Testis (tissue), 3 donors: ENCODE measurements around the gene MFSD12. TPM values are rescaled to one million over a fixed set of nuclear protein-coding genes. Genes with fewer than 3 reads are reported as not detected.

Experiments
- DNase-seq: peaks from one replicate; pipeline ENCODE4 v3.0.0-alpha.2; 2019
- H3K27ac ChIP-seq, 2 donors: fragments of 200-600 bp; sonication (generic); one replicate each; pipeline ENCODE4 v1.5.1; 2019
- H3K27me3 ChIP-seq: fragments of 200-600 bp; sonication (generic); one replicate; pipeline ENCODE4 v1.5.1; 2019
- H3K36me3 ChIP-seq: fragments of 200-600 bp; sonication (generic); one replicate; pipeline ENCODE4 v1.5.1; 2017; ENCODE audit warnings: low read depth; ENCODE audit errors: missing control alignments
- H3K4me1 ChIP-seq: fragments of 200-600 bp; sonication (generic); one replicate; pipeline ENCODE4 v1.5.1; 2019
- H3K4me3 ChIP-seq, 2 donors: fragments of 200-600 bp; sonication (generic); one replicate each; pipeline ENCODE4 v1.5.1; 2017 to 2019
- H3K9me3 ChIP-seq: fragments of 200-600 bp; sonication (generic); one replicate; pipeline ENCODE4 v1.5.1; 2017
- POLR2A ChIP-seq: fragments of 450-650 bp; IDR thresholded peaks from one replicate; pipeline ENCODE4 v1.6.1; 2017; ENCODE audit warnings: antibody characterized with exemption, mild to moderate bottlenecking, moderate library complexity
- WGBS, 2 donors: methylation state at CpG; one replicate each; pipeline ENCODE4 v1.1.5; 2018; 5-methylcytosine and 5-hydroxymethylcytosine counted together
- intact Hi-C: fragments of 100-400 bp; cut with DNase I; formaldehyde crosslinking; loops from one replicate; pipeline ENCODE4 v1.15.1; 2023; ENCODE audit warnings: low total_unique reads
- polyA plus RNA-seq: library from polyadenylated mRNA; stranded (reverse); fragments of 350-450 nt; fragmentation: Illumina TruSeq; extraction: RNeasy Lipid Tissue Mini Kit (QIAGEN cat#74804); gene quantifications from one replicate; pipeline ENCODE4 v1.2.3, GENCODE V29; 2014; ENCODE audit warnings: low read depth, low replicate concordance; ENCODE audit not compliant: insufficient read depth
- small RNA-seq, 2 donors: library from RNA; depleted of rRNA; stranded (forward); fragments of <200 nt; gene quantifications; one replicate each; pipeline ENCODE3, GENCODE V24; 2016
- total RNA-seq, 2 donors: library from RNA; depleted of rRNA; stranded (reverse); fragments of >200 nt; gene quantifications; one replicate each; pipeline ENCODE4 v1.2.3, GENCODE V29; 2016
- TF ChIP-seq, protein P1 (sequence below), 3 experiments: fragments of 450-650 bp in 2 of 3; fragments of 200-600 bp in 1 of 3; sonication (generic) in 1 of 3; IDR thresholded peaks; one replicate each; pipeline ENCODE4 v1.5.1; 2016 to 2019; ENCODE audit warnings: antibody characterized with exemption in 3 of 3, mild to moderate bottlenecking in 2 of 3, moderate library complexity in 1 of 3

The MFSD12 gene
- total and polyA plus RNA-seq, 3 donors from 2014 or later: 32.8 to 95.1 (median 83.9) TPM

- intact Hi-C loops: no loop called here
- Histone ChIP-seq H3K4me1 (peaks cover 10% of the 10 kb centered on the region), H3K9me3 (no peaks in the 10 kb centered on the region), H3K4me3 (no peak overlapping the region), H3K27ac (no peak overlapping the region), H3K27me3 (no peaks in the 10 kb centered on the region), H3K36me3 (no peaks in the 10 kb centered on the region)
- TF ChIP-seq, protein P1, sequence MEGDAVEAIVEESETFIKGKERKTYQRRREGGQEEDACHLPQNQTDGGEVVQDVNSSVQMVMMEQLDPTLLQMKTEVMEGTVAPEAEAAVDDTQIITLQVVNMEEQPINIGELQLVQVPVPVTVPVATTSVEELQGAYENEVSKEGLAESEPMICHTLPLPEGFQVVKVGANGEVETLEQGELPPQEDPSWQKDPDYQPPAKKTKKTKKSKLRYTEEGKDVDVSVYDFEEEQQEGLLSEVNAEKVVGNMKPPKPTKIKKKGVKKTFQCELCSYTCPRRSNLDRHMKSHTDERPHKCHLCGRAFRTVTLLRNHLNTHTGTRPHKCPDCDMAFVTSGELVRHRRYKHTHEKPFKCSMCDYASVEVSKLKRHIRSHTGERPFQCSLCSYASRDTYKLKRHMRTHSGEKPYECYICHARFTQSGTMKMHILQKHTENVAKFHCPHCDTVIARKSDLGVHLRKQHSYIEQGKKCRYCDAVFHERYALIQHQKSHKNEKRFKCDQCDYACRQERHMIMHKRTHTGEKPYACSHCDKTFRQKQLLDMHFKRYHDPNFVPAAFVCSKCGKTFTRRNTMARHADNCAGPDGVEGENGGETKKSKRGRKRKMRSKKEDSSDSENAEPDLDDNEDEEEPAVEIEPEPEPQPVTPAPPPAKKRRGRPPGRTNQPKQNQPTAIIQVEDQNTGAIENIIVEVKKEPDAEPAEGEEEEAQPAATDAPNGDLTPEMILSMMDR (IDR thresholded peaks at IDR 0.05): no peak
- TF ChIP-seq POLR2A: no peak
- no peak for DNase-seq
- 93 to 98% methylated on average over 5 of the region's 5 CpGs for WGBS, 2 donors
Observed at GRCh38 chr19:3497757-3498520, 59.4 kb downstream of the MFSD12 start.

GRCh38 chr19:3496392-3497273 is 60.8 kb downstream of the MFSD12 start:
- WGBS, 2 donors: 94 to 95% methylated on average over 11 to 32 of the region's 32 CpGs
- intact Hi-C loops: no loop called here

GRCh38 chr19:3494559-3494958 is 62.8 kb downstream of the MFSD12 start:
- Histone ChIP-seq H3K4me3 (peak overlapping the region in 1 of 2 donors; percentile 10), H3K27me3 (no peaks in the 10 kb centered on the region), H3K36me3 (no peaks in the 10 kb centered on the region), H3K9me3 (no peaks in the 10 kb centered on the region), H3K4me1 (peaks cover 6% of the 10 kb centered on the region), H3K27ac (no peak overlapping the region)
- TF ChIP-seq, protein P1 (IDR thresholded peaks at IDR 0.05): no peak
- no peak for TF ChIP-seq POLR2A
- WGBS, 2 donors: 61 to 75% methylated on average over 18 of the region's 18 CpGs
- DNase-seq: no peak
- intact Hi-C loops: no loop called here

More at GRCh38 chr19:3496392-3497273, 60.8 kb downstream of the MFSD12 start:
- Histone ChIP-seq H3K27me3 (no peaks in the 10 kb centered on the region), H3K4me3 (no peak overlapping the region), H3K27ac (no peak overlapping the region), H3K4me1 (peaks cover 10% of the 10 kb centered on the region), H3K36me3 (no peaks in the 10 kb centered on the region), H3K9me3 (no peaks in the 10 kb centered on the region)
- TF ChIP-seq, protein P1 (IDR thresholded peaks at IDR 0.05): no peak
- TF ChIP-seq POLR2A: no peak
- no peak for DNase-seq

Small RNA genes lying within 50 kb of the gene (small RNA-seq; reads per million reads assigned to genes)
- gene AC005786.1 (0 reads per million in 2 donors), gene RF00212 (0 reads per million in 2 donors)

Other genes with a start within 250 kb of the MFSD12 start
- 100 to 1,000 TPM; 113 to 127 TPM for gene NFIC, start 191.0 kb downstream of the MFSD12 start, total RNA-seq
- gene NFIC, start 191.0 kb downstream of the MFSD12 start, polyA plus RNA-seq: 56.5 TPM
- 1 to 10 TPM; 1.3 to 3.1 TPM for gene SMIM24, start 77.1 kb downstream of the MFSD12 start, total RNA-seq
- gene SMIM24, start 77.1 kb downstream of the MFSD12 start, polyA plus RNA-seq: 10.1 TPM
- gene SMIM44, start 74.1 kb downstream of the MFSD12 start, total RNA-seq: not detected
- gene SMIM44, start 74.1 kb downstream of the MFSD12 start, polyA plus RNA-seq: not detected
- gene DOHH, start 56.9 kb downstream of the MFSD12 start, total RNA-seq: 10 to 100 TPM; 23.5 to 29.1 TPM
- gene DOHH, start 56.9 kb downstream of the MFSD12 start, polyA plus RNA-seq: 10.7 TPM
- 10 to 100 TPM; 91.2 to 95.1 TPM for gene FZR1, start 51.3 kb downstream of the MFSD12 start, total RNA-seq
- 123 TPM for gene FZR1, start 51.3 kb downstream of the MFSD12 start, polyA plus RNA-seq
- 10 to 100 TPM; 35.8 to 55.9 TPM for gene TEKTIP1, start 18.4 kb downstream of the MFSD12 start, total RNA-seq
- 68.2 TPM for gene TEKTIP1, start 18.4 kb downstream of the MFSD12 start, polyA plus RNA-seq
- 100 to 1,000 TPM; 108 to 129 TPM for gene HMG20B, start 15.4 kb upstream of the MFSD12 start, total RNA-seq
- gene HMG20B, start 15.4 kb upstream of the MFSD12 start, polyA plus RNA-seq: 66.2 TPM
- under 1 TPM; 0.50 to 0.87 TPM for gene GIPC3, start 27.9 kb upstream of the MFSD12 start, total RNA-seq
- 1.5 TPM for gene GIPC3, start 27.9 kb upstream of the MFSD12 start, polyA plus RNA-seq
- 1 to 10 TPM; 1.3 to 3.2 TPM for gene TBXA2R, start 49.3 kb upstream of the MFSD12 start, total RNA-seq
- gene TBXA2R, start 49.3 kb upstream of the MFSD12 start, polyA plus RNA-seq: 1.8 TPM
- gene CACTIN, start 69.2 kb upstream of the MFSD12 start, total RNA-seq: 10 to 100 TPM; 52.8 to 57.5 TPM
- gene CACTIN, start 69.2 kb upstream of the MFSD12 start, polyA plus RNA-seq: 26.9 TPM
- gene PIP5K1C, start 142.9 kb upstream of the MFSD12 start, total RNA-seq: 10 to 100 TPM; 80.2 to 87.0 TPM
- gene PIP5K1C, start 142.9 kb upstream of the MFSD12 start, polyA plus RNA-seq: 99.1 TPM
- gene TJP3, start 150.8 kb upstream of the MFSD12 start, total RNA-seq: 10 to 100 TPM; 37.2 to 81.1 TPM
- 125 TPM for gene TJP3, start 150.8 kb upstream of the MFSD12 start, polyA plus RNA-seq
- gene APBA3, start 204.1 kb upstream of the MFSD12 start, total RNA-seq: 10 to 100 TPM; 34.4 to 48.3 TPM
- gene APBA3, start 204.1 kb upstream of the MFSD12 start, polyA plus RNA-seq: 12.0 TPM
- gene MRPL54, start 205.1 kb upstream of the MFSD12 start, total RNA-seq: 10 to 100 TPM; 42.4 to 57.4 TPM
- 96.4 TPM for gene MRPL54, start 205.1 kb upstream of the MFSD12 start, polyA plus RNA-seq
- gene RAX2, start 214.6 kb upstream of the MFSD12 start, total RNA-seq: under 1 TPM in 1 of 2 donors, not detected in 1; 0.24 TPM
- gene RAX2, start 214.6 kb upstream of the MFSD12 start, polyA plus RNA-seq: not detected
- 10 to 100 TPM; 10.1 TPM for gene MATK, start 228.8 kb upstream of the MFSD12 start, total RNA-seq
- 6.0 TPM for gene MATK, start 228.8 kb upstream of the MFSD12 start, polyA plus RNA-seq